SH-SY5Y (cell line): ENCODE results near the gene KMT2D.

Experiments
- GATA2 ChIP-seq: IDR thresholded peaks from 2 replicates; pipeline ENCODE4 v1.6.1; 2011; ENCODE audit warnings: mild to moderate bottlenecking, low read depth, low read length
- GATA3 ChIP-seq: IDR thresholded peaks from 2 replicates; pipeline ENCODE4 v1.6.1; 2011; ENCODE audit warnings: low read depth, mild to moderate bottlenecking, low read length, moderate library complexity

- TF ChIP-seq GATA2 (no peak), GATA3 (no peak)
Measured at GRCh38 chr12:49046129-49046895, 14.3 kb downstream of the KMT2D start.
